ENCODE measurements around the gene SLC7A10. TPM values are rescaled to one million over a fixed set of nuclear protein-coding genes. Genes with fewer than 3 reads are reported as not detected.

Gene SLC7A10
- total RNA-seq = 9.0 TPM

- ATAC-seq = no peak
- intact Hi-C loops (cut with DNase I) = no loop called here
- no peak for DNase-seq (ENCODE audit: low spot score)
These were observed at the start of gene SLC7A10 for GRCh38 chr19:33225458-33225926. Gene SLC7A10 (minus strand): TSS chr19:33225850. CDS start chr19:33225703, 147 bp downstream.

- intact Hi-C loops (cut with DNase I) = no loop called here
These were observed 49.3 kb upstream of the SLC7A10 start for GRCh38 chr19:33274663-33275558.

GRCh38 chr19:33273881-33274662, 48.4 kb upstream of the SLC7A10 start:
- DNase-seq (ENCODE audit: low spot score) (no peak), ATAC-seq (peak; percentile 67)
- intact Hi-C loops (cut with DNase I) = no loop called here

More at GRCh38 chr19:33274663-33275558, 49.3 kb upstream of the SLC7A10 start:
- no peak for DNase-seq (ENCODE audit: low spot score)
- no peak for ATAC-seq

- intact Hi-C loops (cut with DNase I) = no loop called here
- no peak for DNase-seq (ENCODE audit: low spot score)
- peak; percentile 5 for ATAC-seq
These were observed 47.6 kb upstream of the SLC7A10 start for GRCh38 chr19:33273065-33273736.

- ATAC-seq = no peak
- no peak for DNase-seq (ENCODE audit: low spot score)
- intact Hi-C loops (cut with DNase I) = no loop called here
These were observed 45.8 kb upstream of the SLC7A10 start for GRCh38 chr19:33271246-33272021.

- ATAC-seq (no peak), DNase-seq (ENCODE audit: low spot score) (no peak)
- intact Hi-C loops (cut with DNase I) = no loop called here
These were observed 45.1 kb upstream of the SLC7A10 start for GRCh38 chr19:33270769-33271168.

- ATAC-seq = peak; percentile 8
- intact Hi-C loops (cut with DNase I) = no loop called here
- no peak for DNase-seq (ENCODE audit: low spot score)
These were observed 43.4 kb upstream of the SLC7A10 start for GRCh38 chr19:33269016-33269415.

- intact Hi-C loops (cut with DNase I) = no loop called here
- peak; percentile 49 for ATAC-seq
- DNase-seq (ENCODE audit: low spot score) = no peak
These were observed 42.7 kb upstream of the SLC7A10 start for GRCh38 chr19:33268162-33268991.

GRCh38 chr19:33267706-33268105, 42.1 kb upstream of the SLC7A10 start:
- intact Hi-C loops (cut with DNase I) = no loop called here
- ATAC-seq (peak; percentile 35), DNase-seq (ENCODE audit: low spot score) (no peak)

GRCh38 chr19:33266974-33267484, 41.4 kb upstream of the SLC7A10 start:
- DNase-seq (ENCODE audit: low spot score) = no peak
- intact Hi-C loops (cut with DNase I) = no loop called here
- no peak for ATAC-seq

- ATAC-seq (no peak), DNase-seq (ENCODE audit: low spot score) (no peak)
- intact Hi-C loops (cut with DNase I) = no loop called here
These were observed 39.3 kb upstream of the SLC7A10 start for GRCh38 chr19:33264881-33265445.

- DNase-seq (ENCODE audit: low spot score) (no peak), ATAC-seq (no peak)
- intact Hi-C loops (cut with DNase I) = no loop called here
These were observed 37.8 kb upstream of the SLC7A10 start for GRCh38 chr19:33263325-33264023.

- intact Hi-C loops (cut with DNase I) = no loop called here
- ATAC-seq = peak; percentile 58
- no peak for DNase-seq (ENCODE audit: low spot score)
These were observed 36.0 kb upstream of the SLC7A10 start for GRCh38 chr19:33261511-33262189.

- DNase-seq (ENCODE audit: low spot score) = no peak
- ATAC-seq = peak; percentile 62
- intact Hi-C loops (cut with DNase I) = no loop called here
These were observed 35.2 kb upstream of the SLC7A10 start for GRCh38 chr19:33260628-33261418.

GRCh38 chr19:33259539-33259938, 33.9 kb upstream of the SLC7A10 start:
- ATAC-seq (no peak), DNase-seq (ENCODE audit: low spot score) (no peak)
- intact Hi-C loops (cut with DNase I) = no loop called here
